ENCODE results near the gene GDPD2.
A peak's percentile ranks its signal among the peaks of the same experiment; 100 is the strongest.

GDPD2 gene

GRCh38 chrX:70476934-70477733, 54.0 kb downstream of the GDPD2 start:
- peak; percentile 78 for DNase-seq

DNA sequence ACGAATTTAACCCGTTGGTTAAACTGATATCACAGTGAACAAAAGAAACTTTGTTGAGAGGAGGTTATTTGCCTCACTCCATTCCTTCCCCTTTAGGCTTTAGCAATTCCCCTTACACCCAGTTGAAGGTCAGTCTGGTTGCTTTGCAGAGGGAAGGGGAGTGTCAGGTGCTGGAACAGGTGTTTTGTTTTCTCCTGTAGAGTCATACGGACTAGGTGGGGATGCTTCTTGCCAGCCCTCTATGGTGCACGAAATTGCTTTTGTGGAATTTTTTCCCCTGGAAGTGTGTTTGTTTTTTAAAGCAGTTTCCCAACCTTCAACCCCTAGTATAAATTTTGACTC, 54.6 kb downstream of the GDPD2 start:
- DNase-seq = no peak

- DNase-seq = no peak
Measured at GRCh38 chrX:70478526-70479245, 55.6 kb downstream of the GDPD2 start.

DNA sequence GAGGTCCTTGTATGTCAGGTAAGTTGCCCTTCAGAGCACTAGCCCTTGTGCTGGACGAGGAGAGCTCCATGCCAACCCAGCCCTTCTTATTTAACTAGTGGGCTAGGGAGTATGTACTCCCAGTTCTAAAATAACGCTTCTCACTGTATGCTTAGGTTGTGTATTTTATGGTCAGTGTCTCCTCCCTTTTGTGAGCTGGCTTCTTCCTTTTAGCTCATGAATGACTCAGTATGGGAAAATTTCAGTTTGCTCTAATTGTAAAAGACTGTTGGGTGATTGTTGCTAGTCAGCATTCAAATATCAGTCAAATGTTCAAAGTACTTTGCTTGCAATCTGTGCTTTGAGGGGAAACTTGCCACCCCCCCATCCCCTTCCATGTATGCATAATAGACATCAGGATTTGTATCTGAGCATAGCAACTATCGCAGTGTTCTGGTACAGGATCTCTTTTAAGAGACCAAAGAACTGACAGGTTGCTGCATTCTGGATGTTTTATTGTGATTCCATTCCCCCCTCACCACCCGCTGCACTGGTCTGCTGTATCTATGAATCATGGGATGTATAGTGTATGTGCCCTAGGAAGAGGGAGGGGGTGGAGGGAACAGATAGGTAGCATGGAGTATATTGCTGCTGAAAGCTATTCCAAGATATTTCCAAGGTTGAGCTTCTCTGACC, 56.3 kb downstream of the GDPD2 start:
- DNase-seq = peak; percentile 1

DNA sequence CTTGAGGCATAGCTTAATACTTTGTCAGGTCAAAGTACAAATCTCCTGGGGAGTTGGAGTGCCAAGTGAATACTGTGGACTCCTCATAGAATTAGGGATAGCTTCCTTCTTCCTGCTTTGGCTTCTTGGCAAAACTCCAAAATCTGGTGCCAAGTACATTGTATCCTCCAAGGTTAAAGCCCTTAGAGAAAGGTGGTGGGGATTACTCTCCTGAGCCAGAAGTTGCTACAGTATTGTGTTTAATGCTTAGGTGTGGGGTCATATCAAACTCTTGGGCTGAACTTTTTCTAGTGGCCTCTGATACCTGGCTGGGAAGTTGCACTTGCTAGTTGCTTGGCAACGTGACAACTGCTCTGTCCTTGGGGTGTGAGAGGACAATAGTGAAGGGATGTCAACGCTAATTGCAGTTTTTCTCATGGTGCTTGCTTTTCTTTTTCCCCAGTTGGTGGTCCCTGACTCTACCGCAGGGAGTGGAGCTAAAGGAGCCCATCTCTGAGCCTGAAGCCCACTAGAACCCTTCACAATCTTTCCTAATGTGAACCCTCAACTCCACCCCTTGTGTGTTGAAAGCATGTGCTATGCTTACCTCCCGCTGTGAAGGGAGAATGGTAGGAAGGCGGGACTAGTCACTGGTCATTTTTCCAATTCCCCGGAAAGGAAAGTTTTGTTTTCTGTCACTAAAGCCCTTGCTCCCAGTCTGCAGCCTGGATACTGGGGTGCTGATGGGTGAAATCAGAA, 57.0 kb downstream of the GDPD2 start:
- DNase-seq = no peak

- DNase-seq = no peak
Measured at GRCh38 chrX:70480660-70481018, 57.5 kb downstream of the GDPD2 start.

DNA sequence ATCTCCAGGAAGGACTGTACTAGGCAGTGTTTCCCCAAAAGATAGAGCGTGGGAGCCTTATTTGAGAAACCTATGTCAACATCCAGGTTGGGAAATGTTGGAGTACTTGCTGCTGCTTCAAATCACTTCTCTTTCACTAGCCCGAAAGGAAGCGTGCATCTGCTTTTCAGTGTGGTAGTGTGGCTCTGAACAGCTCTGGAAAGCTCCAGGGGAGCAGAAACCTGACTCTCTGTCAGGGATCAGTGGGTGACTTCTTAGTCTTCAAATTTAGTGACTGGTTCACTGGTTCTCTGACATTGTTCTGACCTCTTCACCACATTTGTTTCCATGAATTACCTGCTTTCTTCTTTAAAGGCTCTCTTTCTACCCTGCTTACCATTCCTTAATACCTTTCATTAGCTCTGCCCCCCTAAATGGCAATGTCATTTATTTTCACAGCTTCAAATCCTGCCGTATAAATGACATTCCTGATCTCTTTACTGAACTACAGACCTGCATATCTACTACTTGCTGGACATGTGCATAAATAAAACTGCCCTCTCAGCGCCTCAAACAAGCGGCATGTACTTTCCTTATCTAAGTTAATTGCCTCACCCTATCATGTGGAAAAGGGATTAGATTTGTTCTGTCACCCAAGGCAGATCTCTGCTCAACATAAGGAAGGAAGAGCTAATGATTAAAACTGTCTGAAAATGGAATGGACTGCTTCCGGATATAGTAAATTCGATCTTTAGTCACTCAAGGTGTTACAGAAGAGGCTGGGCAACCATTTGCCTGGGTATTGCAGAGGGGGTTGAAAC, 58.6 kb downstream of the GDPD2 start:
- no peak for DNase-seq

DNA sequence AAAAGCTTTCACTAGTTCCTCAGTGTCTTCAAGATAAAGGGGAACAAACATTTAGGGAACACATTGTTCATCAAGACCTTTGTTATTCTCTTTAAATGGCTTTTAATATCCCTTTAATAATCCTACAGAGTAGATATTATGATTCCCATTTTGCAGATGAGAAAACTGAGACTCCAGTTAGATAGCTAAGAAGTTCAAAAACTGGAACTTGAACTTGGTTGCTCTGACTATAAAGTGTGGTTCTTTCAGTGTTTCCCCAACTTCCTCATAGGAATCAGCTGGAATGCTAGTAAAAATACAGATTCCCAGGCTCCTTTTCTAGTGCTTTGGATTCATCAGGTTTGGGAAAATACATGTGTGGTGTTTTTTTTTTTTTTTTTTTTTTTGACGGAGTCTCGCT, 59.2 kb downstream of the GDPD2 start:
- no peak for DNase-seq
